ENCODE results near the gene ARHGEF33.

ARHGEF33 gene

DNA sequence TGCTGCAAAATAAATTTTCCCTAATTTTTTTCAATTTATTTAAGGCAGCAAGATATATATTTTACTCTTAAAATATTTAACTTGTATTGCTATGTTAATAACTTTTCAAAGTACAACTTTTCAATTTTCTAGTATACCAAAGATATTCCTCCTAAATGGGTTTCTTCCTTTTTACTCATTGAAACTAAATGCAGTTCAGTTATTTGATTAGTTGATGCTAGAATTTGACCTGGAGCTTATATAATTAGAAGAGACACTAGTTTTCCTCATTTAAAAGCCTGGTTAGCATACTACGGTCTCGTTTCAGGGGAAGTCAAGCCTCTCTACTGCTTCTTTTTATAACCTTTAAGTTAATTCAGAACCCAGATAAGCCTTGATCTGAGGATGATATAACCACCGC lies at the start of gene ARHGEF33:
ARHGEF33 (plus strand) TSS at position 301 of the 400 bp plus-strand sequence. CDS start 29,573 bp downstream, outside the sequence.
- DNase-seq (ENCODE audit: low read depth) = no peak

DNA sequence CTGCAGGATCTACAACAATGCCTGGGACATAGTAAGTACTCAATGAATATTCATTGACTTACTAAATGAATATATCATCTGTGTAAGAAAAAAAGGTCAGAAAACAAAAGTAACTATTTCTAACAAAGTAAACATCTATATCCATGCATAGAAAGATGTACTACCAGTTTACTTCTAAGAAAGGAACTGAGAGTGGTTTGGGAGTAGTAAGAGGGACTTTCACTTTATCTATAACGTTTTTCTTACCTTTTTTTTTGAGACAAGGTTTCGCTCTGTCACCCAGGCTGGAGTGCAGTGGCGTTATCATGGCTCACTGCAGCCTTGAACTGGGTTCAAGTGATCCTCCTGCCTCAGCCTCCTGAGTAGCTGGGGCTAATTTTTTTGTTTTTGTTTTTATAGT lies 39.6 kb upstream of the ARHGEF33 start:
- DNase-seq (ENCODE audit: low read depth) = no peak

DNA sequence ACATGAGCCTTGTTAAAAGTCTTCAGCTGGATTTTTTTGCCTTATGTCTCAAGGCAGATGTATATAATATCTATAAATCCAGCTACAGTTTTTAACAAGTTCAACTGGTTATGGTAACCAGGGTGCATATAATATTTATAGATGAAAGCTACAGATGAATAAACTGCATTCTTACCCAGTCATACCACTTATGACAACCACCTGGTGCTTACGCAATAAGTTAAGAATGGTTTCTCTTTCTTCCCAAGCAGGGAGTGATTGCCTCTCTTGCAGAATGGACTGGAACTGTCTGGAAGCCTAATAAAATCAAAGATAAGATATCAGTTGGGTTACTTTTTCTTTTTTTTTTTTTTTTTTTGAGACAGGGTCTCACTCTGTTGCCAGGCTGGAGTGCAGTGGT lies 33.5 kb upstream of the ARHGEF33 start:
- DNase-seq (ENCODE audit: low read depth) = peak; percentile 75

GRCh38 chr2:38862476-38862875 lies 27.2 kb upstream of the ARHGEF33 start:
- DNase-seq (ENCODE audit: low read depth) = no peak

DNA sequence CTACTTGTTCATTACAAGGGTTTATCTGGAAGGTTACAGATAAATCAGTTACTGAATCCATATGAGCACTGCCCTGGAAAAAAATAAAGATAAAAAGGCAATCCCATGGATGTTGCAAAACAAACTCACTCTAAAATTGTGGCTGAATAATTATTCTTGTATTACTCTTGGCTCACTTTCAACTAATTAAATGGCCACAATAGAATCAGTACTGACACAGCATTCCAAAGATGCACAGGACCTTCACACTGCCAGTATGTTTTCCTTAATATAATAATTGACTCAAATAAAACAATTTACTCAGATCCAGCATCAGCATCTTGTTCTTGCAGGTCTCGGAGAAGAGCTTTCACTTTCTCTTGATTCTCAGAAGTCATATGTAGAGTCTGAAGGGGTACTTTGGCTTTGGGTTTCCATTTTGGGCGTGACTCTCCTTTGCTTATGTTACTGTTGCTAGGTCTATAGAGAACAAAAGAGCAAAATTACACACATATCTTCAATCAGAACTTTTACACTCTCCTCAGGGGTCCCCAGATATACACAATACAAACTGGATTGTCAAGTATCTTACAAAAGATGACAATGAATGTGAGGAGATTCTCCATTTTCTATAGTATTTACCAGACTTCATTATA lies 26.5 kb upstream of the ARHGEF33 start:
- DNase-seq (ENCODE audit: low read depth) = no peak

DNA sequence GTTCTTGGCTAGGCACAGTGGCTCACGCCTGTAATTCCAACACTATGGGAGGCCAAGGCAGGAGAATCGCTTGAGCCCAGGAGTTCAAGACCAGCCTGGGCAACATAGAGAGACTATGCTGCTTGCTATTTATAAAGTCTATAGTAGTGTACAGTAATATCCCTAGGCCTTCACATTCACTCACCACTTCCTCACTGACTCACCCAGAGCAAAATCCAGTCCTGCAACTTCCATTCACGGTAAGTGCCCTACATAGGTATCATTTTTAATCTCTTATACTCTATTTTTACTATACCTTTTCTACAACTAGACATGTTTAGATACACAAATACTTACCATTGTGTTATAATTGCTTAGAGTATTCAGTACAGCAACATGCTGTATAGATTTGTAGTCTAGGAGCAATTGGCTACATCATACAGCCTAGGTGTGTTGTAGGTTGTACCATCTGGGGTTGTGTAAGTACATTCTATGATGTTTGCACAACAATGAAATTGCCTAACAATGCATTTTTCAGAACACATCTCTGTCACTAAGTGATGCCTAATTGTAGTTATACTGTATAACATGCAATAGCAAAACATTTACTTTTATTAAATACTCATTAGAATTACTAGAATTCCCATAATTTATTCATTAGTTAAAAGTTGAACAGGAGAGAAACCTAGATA lies 22.8 kb upstream of the ARHGEF33 start:
- DNase-seq (ENCODE audit: low read depth) = peak; percentile 13

DNA sequence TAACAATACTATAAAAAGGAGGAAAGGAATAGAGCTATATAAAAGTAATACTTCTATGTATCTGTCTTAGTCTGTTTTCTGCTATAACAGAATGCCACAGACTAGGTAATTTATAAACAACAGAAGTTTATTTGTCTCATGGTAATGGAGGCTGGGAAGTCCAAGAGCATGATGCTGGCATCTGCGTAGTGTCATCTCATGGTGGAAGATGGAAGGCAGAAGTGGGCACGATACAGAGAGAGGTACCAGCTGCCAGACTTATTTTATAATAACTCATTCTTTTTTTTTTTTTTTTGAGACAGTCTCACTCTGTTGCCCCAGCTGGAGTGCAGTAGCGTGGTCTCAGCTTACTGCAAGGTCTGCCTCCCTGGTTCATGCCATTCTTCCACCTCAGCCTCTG lies 18.2 kb upstream of the ARHGEF33 start:
- DNase-seq (ENCODE audit: low read depth) = no peak

DNA sequence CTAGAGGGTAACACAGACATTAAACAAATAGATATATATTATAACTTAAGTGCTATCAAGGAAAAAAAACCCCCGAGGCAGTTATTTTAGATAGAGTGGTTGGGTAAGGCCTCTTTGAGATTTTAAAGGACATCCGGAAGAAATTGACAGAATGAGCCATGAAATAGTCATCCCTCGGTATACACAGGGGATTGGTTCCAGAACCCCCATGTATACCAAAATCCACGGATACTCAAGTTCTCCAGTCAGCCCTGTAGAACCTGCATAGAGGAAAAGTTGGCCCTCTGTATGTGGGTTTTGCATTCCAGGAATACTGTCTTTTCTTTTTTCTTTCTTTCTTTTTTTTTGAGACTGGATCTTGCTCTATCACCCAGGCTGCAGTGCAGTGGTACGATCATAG lies 15.9 kb upstream of the ARHGEF33 start:
- DNase-seq (ENCODE audit: low read depth) = no peak

DNA sequence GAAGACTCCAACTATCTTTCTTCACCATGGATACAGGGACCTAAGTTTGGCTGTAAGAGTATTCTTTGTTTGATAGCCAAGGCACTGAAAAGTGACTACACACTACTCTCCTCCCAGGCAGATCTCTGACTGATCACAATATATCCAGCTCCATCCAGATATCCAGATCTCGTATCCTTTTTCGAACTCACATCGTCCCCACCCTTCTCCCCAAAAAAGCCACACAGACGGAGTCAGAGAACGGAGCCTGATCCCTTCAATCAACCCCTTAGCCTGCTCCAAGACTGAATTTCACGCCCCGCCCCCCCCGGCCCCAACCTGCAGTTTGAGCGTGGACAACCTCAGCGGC lies 14.5 kb upstream of the ARHGEF33 start:
- DNase-seq (ENCODE audit: low read depth) = no peak

GRCh38 chr2:38875576-38876367 lies 13.9 kb upstream of the ARHGEF33 start, which contains the start of the genes DHX57 and MORN2:
DHX57 (minus strand) TSS chr2:38875934; CDS start chr2:38868405, 7,529 bp downstream.
MORN2 (plus strand) TSS chr2:38875976.
- DNase-seq (ENCODE audit: low read depth) = peak; percentile 76

- DNase-seq (ENCODE audit: low read depth) = no peak
These were observed 13.3 kb upstream of the ARHGEF33 start for GRCh38 chr2:38876407-38876806.

DNA sequence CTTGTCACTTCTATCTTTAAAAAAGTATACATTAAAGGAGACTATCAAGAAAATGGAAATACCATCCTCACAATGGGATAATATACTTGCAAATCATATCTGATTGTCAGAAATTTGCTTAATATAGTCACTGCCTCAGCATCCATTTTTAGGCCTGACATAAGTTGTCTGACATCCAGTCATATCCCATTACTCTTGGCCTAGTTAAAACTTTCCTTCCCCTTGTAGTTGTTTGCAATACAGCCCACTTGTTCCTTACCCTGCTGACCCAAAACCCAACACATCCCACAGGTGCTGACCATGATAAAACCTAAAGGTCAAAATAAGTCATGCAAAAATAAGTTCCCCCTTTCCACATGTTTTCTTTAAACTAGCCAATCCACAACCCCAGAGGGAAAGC lies 3.6 kb upstream of the ARHGEF33 start:
- no peak for DNase-seq (ENCODE audit: low read depth)

DNA sequence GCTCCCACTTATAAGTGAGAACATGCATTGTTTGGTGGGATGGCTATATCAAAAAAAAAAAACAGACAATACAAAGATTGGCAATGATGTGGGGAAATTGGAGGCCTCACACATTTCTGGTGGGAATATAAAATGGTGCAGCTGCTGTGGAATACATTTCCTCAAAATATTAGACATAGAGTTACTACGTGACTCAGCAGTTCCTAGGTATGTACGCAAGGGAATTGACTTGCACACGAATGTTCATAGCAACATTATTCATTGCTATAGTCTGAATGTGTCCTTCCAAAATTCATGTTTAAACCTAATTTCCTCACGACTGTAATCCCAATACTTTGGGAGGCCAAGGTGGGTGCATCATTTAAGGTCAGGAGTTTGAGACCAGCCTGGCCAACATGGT lies 2.3 kb upstream of the ARHGEF33 start:
- no peak for DNase-seq (ENCODE audit: low read depth)

DNA sequence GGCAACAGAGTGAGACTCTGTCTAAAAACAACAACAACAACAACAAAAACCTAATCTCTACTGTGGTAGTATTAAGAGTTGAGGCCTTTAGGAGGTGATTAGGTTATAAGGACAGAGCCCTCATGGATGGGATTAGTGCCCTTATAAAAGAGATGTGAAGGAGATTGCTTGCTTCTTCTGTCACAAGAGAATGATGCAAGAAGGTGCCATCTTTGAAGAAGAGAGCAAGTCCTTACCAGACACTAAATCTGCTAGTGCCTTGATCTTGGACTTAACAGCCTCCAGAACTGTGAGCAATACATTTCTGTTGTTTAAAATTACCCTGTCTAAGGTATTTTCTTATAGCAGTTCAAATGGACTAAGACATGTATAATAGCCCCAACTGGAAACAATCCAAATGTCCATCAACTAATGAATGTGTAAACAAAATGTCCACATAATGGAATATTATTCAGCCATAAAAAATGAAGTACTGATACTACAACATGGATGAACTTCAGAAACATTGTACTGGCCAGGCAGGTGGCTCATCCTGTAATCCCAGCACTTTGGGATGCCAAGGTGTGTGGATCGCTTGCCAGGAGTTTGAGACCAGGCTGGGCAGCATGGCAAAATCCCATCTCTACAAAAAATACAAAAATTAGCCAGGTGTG lies 1.6 kb upstream of the ARHGEF33 start:
- no peak for DNase-seq (ENCODE audit: low read depth)

- DNase-seq (ENCODE audit: low read depth) = no peak
These were observed 630 bp upstream of the ARHGEF33 start for GRCh38 chr2:38889045-38889444.

- DNase-seq (ENCODE audit: low read depth) = no peak
These were observed 3.1 kb downstream of the ARHGEF33 start for GRCh38 chr2:38892819-38893218.

GRCh38 chr2:38898256-38898655 lies 8.6 kb downstream of the ARHGEF33 start:
- no peak for DNase-seq (ENCODE audit: low read depth)

DNA sequence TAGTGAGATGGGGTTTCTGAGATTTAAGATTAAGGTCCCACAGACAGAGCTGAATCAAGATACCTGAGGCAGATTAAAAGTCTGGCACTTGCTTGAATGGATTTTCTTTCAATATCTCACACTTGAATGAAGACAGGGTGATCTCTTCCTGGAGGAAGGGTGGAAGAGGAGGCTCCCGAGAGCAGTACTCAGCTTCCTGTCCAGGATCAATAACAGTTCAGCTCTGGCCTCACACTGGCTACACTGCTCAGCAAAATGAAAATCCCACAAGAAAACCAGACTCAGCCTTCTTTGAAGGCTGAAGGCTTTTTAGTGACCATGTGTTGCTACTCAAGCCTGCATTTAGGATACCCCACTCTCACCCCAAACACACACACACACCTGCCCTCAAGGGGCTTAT lies 11.1 kb downstream of the ARHGEF33 start:
- no peak for DNase-seq (ENCODE audit: low read depth)

- no peak for DNase-seq (ENCODE audit: low read depth)
These were observed 15.6 kb downstream of the ARHGEF33 start for GRCh38 chr2:38905251-38905650.

DNA sequence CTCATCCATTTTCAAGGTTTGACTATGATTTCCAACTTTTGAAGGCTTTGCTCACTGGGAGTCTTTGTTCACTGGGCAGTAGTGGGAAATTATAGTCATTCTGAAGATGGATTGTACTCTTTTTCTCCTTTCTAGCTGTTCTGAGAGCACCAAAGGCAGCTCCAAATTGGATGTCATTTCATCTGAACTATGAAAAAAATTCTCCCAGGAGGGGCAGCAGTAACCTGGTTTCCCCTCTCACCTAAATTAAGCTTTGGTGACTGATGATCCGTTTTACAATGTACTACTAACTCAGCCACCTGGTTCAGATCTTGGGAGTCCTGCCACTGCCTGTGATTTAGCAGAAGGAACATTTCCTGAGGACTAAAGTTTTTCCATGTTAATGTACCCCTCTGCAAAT lies 17.6 kb downstream of the ARHGEF33 start:
- DNase-seq (ENCODE audit: low read depth) = no peak

DNA sequence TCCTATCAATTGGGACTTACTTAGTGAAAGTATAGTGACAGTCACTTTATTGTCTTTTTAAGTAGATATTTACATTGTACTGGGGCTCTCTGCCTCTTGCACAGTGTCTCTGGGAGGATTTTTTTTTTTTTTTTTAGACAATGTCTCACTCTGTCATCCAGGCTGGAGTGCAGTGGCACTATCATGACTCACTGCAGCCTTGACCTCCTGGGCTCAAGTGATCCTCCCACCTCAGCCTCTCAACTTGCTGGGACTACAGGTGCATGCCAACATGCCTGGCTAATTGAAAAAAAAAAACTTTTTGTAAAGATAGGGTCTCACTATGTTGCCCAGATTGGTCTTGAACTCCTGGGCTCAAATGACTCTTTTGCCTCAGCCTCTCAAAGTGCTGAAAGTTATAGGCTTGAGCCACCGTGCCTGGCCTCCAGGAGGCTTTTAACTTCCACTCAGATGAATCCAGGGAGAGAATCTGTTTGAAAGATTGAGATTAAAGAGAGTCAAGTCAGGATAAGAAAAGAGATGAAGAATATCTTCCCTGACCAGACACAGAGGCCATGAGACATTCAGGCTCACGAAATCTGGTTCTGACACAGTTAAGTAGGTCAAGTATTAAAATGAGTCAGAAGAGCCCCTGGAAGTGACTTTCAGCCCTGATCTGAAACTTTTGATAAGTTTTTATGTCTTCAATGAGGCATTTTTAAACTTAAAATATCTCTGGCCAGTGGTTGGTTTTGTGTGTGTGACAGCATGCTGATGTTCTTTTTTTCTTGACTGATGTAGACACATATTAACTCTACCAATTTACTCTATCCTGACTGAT lies 18.3 kb downstream of the ARHGEF33 start:
- peak; percentile 36 for DNase-seq (ENCODE audit: low read depth)

GRCh38 chr2:38909872-38910271 lies 20.2 kb downstream of the ARHGEF33 start:
- DNase-seq (ENCODE audit: low read depth) = no peak

All from amniotic epithelial cell (primary cell).